AG04450 (cell line): ENCODE data around the gene MEOX1. TPM values are rescaled to one million over a fixed set of nuclear protein-coding genes. Genes with fewer than 3 reads are reported as not detected.

Source experiments
- CTCF ChIA-PET: fragments of 300-600, 350-600 bp; formaldehyde crosslinking; extraction: SDS; loops from one replicate; lab custom pipeline; 2022; ENCODE audit warnings: antibody characterized with exemption, inconsistent platforms; lab: Charles Lee
- POLR2A ChIA-PET: fragments of 350-600 bp; formaldehyde crosslinking; extraction: SDS; loops from one replicate; lab custom pipeline; 2021; ENCODE audit warnings: antibody characterized with exemption, inconsistent platforms; lab: Yijun Ruan, JAX
- DNase-seq: peaks from one replicate; pipeline ENCODE4 v3.0.0-alpha.2; 2011; ENCODE audit warnings: low read depth, low spot score
- H3K27ac ChIP-seq: one replicate; pipeline ENCODE4 v1.5.1; 2012; ENCODE audit warnings: low read depth, low read length, control low read depth
- H3K27me3 ChIP-seq: one replicate; pipeline ENCODE4 v1.6.0; 2012; ENCODE audit warnings: low read length; ENCODE audit not compliant: control insufficient read depth, insufficient read depth
- H3K4me3 ChIP-seq: 2 replicates; pipeline ENCODE4 v1.5.1; 2011; ENCODE audit warnings: mild to moderate bottlenecking, low read depth, low read length, control low read depth
- H3K9me3 ChIP-seq: 2 replicates; pipeline ENCODE4 v1.5.1; 2012; ENCODE audit warnings: low read length; ENCODE audit not compliant: control insufficient read depth, insufficient read depth
- CTCF ChIP-seq: IDR thresholded peaks from 2 replicates; pipeline ENCODE4 v1.5.1; 2011; ENCODE audit warnings: low read depth, low read length, control low read depth, inconsistent platforms
- polyA plus RNA-seq: library from polyadenylated mRNA; depleted of rRNA; stranded (reverse); fragments of >200 nt; gene quantifications from 2 replicates; pipeline ENCODE4 v1.2.3, GENCODE V29; 2011; rRNA removed
- small RNA-seq: library from RNA; depleted of rRNA; stranded (forward); fragments of <200 nt; gene quantifications from one replicate; pipeline ENCODE3, GENCODE V24; 2012; ENCODE audit warnings: low read depth; ENCODE audit not compliant: insufficient read length

Gene MEOX1
- polyA plus RNA-seq, 1 experiment, result 0.07 TPM

- no peak for TF ChIP-seq CTCF
- ChIA-PET CTCF (no interaction called here), POLR2A (interaction anchor here (0.5 kb wide), 1 partner anchor 198 kb away, joined by 9 read pairs; no protein-coding TSS in a partner anchor)
- Histone ChIP-seq H3K27me3 (no peaks in the 10 kb centered on the region), H3K4me3 (no peak overlapping the region), H3K27ac (no peak overlapping the region), H3K9me3 (no peaks in the 10 kb centered on the region)
- DNase-seq, result no peak
Observed at GRCh38 chr17:43597624-43598356, 63.9 kb downstream of the MEOX1 start.

DNA sequence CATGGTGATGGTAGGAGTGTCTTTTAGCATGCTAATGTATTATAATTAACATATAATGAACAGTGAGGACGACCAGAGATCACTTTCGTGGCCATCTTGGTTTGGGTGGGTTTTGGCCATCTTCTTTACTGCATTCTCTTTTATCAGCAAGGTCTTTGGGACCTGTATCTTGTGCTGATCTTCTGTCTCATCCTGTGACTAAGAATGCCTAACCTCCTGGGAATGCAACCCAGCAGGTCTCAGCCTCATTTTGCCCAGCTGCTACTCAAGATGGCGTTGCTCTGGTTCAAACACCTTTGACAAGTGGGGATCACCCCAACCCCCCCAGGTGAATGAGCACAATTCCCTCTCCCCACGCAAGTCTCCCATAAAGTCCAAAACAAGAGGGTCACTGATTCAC lies 66.3 kb downstream of the MEOX1 start:
- POLR2A ChIA-PET, result interaction anchor here (0.6 kb wide), 1 partner anchor 51 kb away, joined by 5 read pairs; no protein-coding TSS in a partner anchor
- no peak for DNase-seq
- CTCF ChIA-PET, result interaction anchor here (0.7 kb wide), 1 partner anchor 18 kb away, joined by 3 read pairs; no protein-coding TSS in a partner anchor
- Histone ChIP-seq H3K27ac (no peak overlapping the region), H3K9me3 (no peaks in the 10 kb centered on the region), H3K4me3 (no peak overlapping the region), H3K27me3 (no peaks in the 10 kb centered on the region)
- no peak for TF ChIP-seq CTCF

GRCh38 chr17:43591779-43592562 lies 69.8 kb downstream of the MEOX1 start:
- H3K4me3 ChIP-seq, result 0 out of 2 replicates have a peak overlapping the region, but pooled peaks have one; percentile 7
- H3K27me3 ChIP-seq, result no peaks in the 10 kb centered on the region
- ChIA-PET POLR2A (interaction anchor here (0.6 to 1.2 kb wide), 2 partner anchors 13 to 36 kb away, joined by 3 to 8 read pairs; no protein-coding TSS in a partner anchor), CTCF (interaction anchor here (1.0 to 3.2 kb wide), 4 partner anchors 9 to 102 kb away, joined by 3 to 29 read pairs (median 10); no protein-coding TSS in a partner anchor)
- no peaks in the 10 kb centered on the region for H3K9me3 ChIP-seq
- TF ChIP-seq CTCF, result no peak
- H3K27ac ChIP-seq, result peak overlapping the region; percentile 94
- DNase-seq, result peak; percentile 59

- peak overlapping the region; percentile 94 for H3K27ac ChIP-seq
- CTCF ChIA-PET, result interaction anchor here (1.0 to 3.2 kb wide), 4 partner anchors 10 to 103 kb away, joined by 3 to 29 read pairs (median 10); no protein-coding TSS in a partner anchor
- H3K4me3 ChIP-seq, result no peak overlapping the region
- POLR2A ChIA-PET, result no interaction called here
- no peak for DNase-seq
- no peaks in the 10 kb centered on the region for H3K9me3 ChIP-seq
- H3K27me3 ChIP-seq, result no peaks in the 10 kb centered on the region
- no peak for TF ChIP-seq CTCF
Observed at GRCh38 chr17:43591001-43591400, 70.7 kb downstream of the MEOX1 start.

Small RNAs within 50 kb of the gene (small RNA-seq; reads per million reads assigned to genes)
- not detected for gene RF00017

Other genes starting within 250 kb of the MEOX1 start
- 46.0 and 47.3 TPM in 2 replicates for gene DHX8, start 177.9 kb downstream of the MEOX1 start, polyA plus RNA-seq
- gene ETV4, start 115.6 kb downstream of the MEOX1 start, polyA plus RNA-seq, result 6.7 and 8.0 TPM in 2 replicates
- not detected in 2 replicates for gene SOST, start 96.9 kb upstream of the MEOX1 start, polyA plus RNA-seq
- gene DUSP3, start 117.1 kb upstream of the MEOX1 start, polyA plus RNA-seq, result 45.3 and 45.9 TPM in 2 replicates
- 0.02 TPM in 1 of 2 replicates, not detected in the other for gene CFAP97D1, start 118.5 kb upstream of the MEOX1 start, polyA plus RNA-seq
- 4.5 and 4.7 TPM in 2 replicates for gene MPP3, start 171.2 kb upstream of the MEOX1 start, polyA plus RNA-seq
- gene CD300LG, start 185.3 kb upstream of the MEOX1 start, polyA plus RNA-seq, result not detected in 2 replicates
- 2.4 and 2.5 TPM in 2 replicates for gene MPP2, start 245.6 kb upstream of the MEOX1 start, polyA plus RNA-seq